CD8-positive, alpha-beta memory T cell (primary cell): Measurements from ENCODE around the gene NEB. TPM values are rescaled to one million over a fixed set of nuclear protein-coding genes. Genes with fewer than 3 reads are reported as not detected.
A peak's percentile ranks its signal among the peaks of the same experiment; 100 is the strongest.

Experiments
- CTCF ChIA-PET: fragments of 350-600 bp; sonication (Branson Sonifier 250); formaldehyde crosslinking; loops from one replicate; lab custom pipeline; 2021; ENCODE audit warnings: antibody characterized with exemption; lab: Charles Lee
- POLR2A ChIA-PET: fragments of 350-600 bp; sonication (Branson Sonifier 250); formaldehyde crosslinking; loops from one replicate; lab custom pipeline; 2021; ENCODE audit warnings: antibody characterized with exemption; lab: Charles Lee
- DNase-seq, 5 donors: peaks; one replicate each; pipeline versions ENCODE4 v3.0.0 to v3.0.0-alpha.2; 2020 to 2022; ENCODE audit warnings: mixed read lengths in 1 of 5
- H3K27ac ChIP-seq: one replicate; pipeline ENCODE4 v1.7.0; 2013; ENCODE audit warnings: low read depth, mild to moderate bottlenecking, low read length, moderate library complexity
- H3K27me3 ChIP-seq: 2 replicates; pipeline ENCODE4 v1.7.0; 2013; ENCODE audit warnings: low read length, mild to moderate bottlenecking; ENCODE audit not compliant: insufficient read depth, poor library complexity, severe bottlenecking
- H3K36me3 ChIP-seq: 2 replicates; pipeline ENCODE4 v1.7.0; 2013; ENCODE audit warnings: mild to moderate bottlenecking, low read length, moderate library complexity; ENCODE audit not compliant: insufficient read depth
- H3K4me1 ChIP-seq: 2 replicates; pipeline ENCODE4 v1.7.0; 2013; ENCODE audit warnings: mild to moderate bottlenecking, low read length, moderate library complexity; ENCODE audit not compliant: insufficient read depth
- H3K4me3 ChIP-seq: 2 replicates; pipeline ENCODE4 v1.7.0; 2013; ENCODE audit warnings: mild to moderate bottlenecking, low read length
- H3K9me3 ChIP-seq: 2 replicates; pipeline ENCODE4 v1.7.0; 2013; ENCODE audit warnings: mild to moderate bottlenecking, low read length
- H3K27ac Mint-ChIP-seq, 8 donors: one replicate each; pipeline ENCODE4 v1.8.0; 2020 to 2021; ENCODE audit warnings: mixed read lengths in 8 of 8, mild to moderate bottlenecking in 6 of 8, inconsistent platforms in 3 of 8, moderate library complexity in 3 of 8
- H3K27me3 Mint-ChIP-seq, 2 donors: one replicate each; pipeline ENCODE4 v1.8.0; 2020 to 2021; ENCODE audit warnings: mixed read lengths in 2 of 2, mild to moderate bottlenecking in 1 of 2, moderate library complexity in 1 of 2
- H3K36me3 Mint-ChIP-seq, 3 donors: one replicate each; pipeline ENCODE4 v1.8.0; 2020 to 2021; ENCODE audit warnings: mixed read lengths in 3 of 3, inconsistent platforms in 1 of 3, mild to moderate bottlenecking in 1 of 3
- H3K4me1 Mint-ChIP-seq, 3 donors: one replicate each; pipeline ENCODE4 v1.8.0; 2020 to 2021; ENCODE audit warnings: mixed read lengths in 3 of 3, inconsistent platforms in 1 of 3, mild to moderate bottlenecking in 1 of 3
- H3K4me3 Mint-ChIP-seq, 7 donors: one replicate each; pipeline ENCODE4 v1.8.0; 2020 to 2021; ENCODE audit warnings: mixed read lengths in 7 of 7, mild to moderate bottlenecking in 6 of 7, moderate library complexity in 4 of 7, inconsistent platforms in 2 of 7
- H3K9me3 Mint-ChIP-seq, 5 donors: one replicate each; pipeline ENCODE4 v1.8.0; 2020 to 2022; ENCODE audit warnings: mixed read lengths in 5 of 5, mild to moderate bottlenecking in 3 of 5, moderate library complexity in 2 of 5, inconsistent platforms in 1 of 5
- polyA plus RNA-seq: library from polyadenylated mRNA; unstranded; fragments of 300-500 nt; fragmentation: Illumina TruSeq; gene quantifications from one replicate; pipeline ENCODE4 v1.2.3, GENCODE V29; 2021
- total RNA-seq, 2 experiments: library from RNA; stranded (reverse); gene quantifications; one replicate each; pipeline ENCODE4 v1.2.3, GENCODE V29; 2021

Gene NEB
- total and polyA plus RNA-seq, 3 experiments from 2014 or later = 0.10 to 0.31 (median 0.29) TPM

DNA sequence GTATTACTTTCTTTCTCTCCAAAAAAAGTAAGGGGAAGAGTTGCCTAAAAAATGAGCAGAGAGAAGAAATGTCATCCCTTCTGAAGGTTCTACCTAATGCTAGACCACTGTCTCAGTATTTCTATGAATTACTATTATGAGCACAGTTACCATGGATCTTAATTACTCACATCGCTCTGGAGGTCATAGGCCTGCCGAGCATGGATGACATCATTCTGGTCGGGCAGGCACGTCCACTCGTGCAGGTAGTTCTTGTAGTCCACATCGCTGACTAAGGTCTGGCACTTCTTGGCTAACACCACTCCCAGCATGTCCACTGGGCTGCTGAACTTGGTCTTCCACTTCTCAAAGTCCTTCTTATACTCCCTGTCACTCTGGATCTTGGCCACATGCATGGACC lies 106.9 kb downstream of the NEB start:
- no peak overlapping the region for H3K4me3 Mint-ChIP-seq
- Histone ChIP-seq H3K36me3 (no peaks in the 10 kb centered on the region), H3K27ac (no peak overlapping the region), H3K4me1 (no peaks in the 10 kb centered on the region), H3K27me3 (no peaks in the 10 kb centered on the region), H3K4me3 (no peak overlapping the region), H3K9me3 (no peaks in the 10 kb centered on the region)
- H3K4me1 Mint-ChIP-seq = no peaks in the 10 kb centered on the region
- no peak for DNase-seq
- peak overlapping the region in 1 of 8 donors; percentile 9 for H3K27ac Mint-ChIP-seq
- no peaks in the 10 kb centered on the region for H3K9me3 Mint-ChIP-seq
- no peaks in the 10 kb centered on the region for H3K27me3 Mint-ChIP-seq
- CTCF ChIA-PET = no interaction called here
- H3K36me3 Mint-ChIP-seq = peaks cover 0 to 12% (median 2%) of the 10 kb centered on the region in 3 donors
- POLR2A ChIA-PET = no interaction called here

GRCh38 chr2:151624271-151624670 lies 110.0 kb downstream of the NEB start:
- H3K27ac Mint-ChIP-seq = no peak overlapping the region
- Histone ChIP-seq H3K27ac (no peak overlapping the region), H3K9me3 (no peaks in the 10 kb centered on the region), H3K36me3 (no peaks in the 10 kb centered on the region), H3K4me1 (no peaks in the 10 kb centered on the region), H3K27me3 (no peaks in the 10 kb centered on the region), H3K4me3 (no peak overlapping the region)
- no peaks in the 10 kb centered on the region for H3K4me1 Mint-ChIP-seq
- ChIA-PET CTCF (no interaction called here), POLR2A (no interaction called here)
- H3K4me3 Mint-ChIP-seq = no peak overlapping the region
- DNase-seq = no peak
- H3K27me3 Mint-ChIP-seq = no peaks in the 10 kb centered on the region
- H3K9me3 Mint-ChIP-seq = no peaks in the 10 kb centered on the region
- H3K36me3 Mint-ChIP-seq = peaks cover 0 to 10% (median 2%) of the 10 kb centered on the region in 3 donors

DNA sequence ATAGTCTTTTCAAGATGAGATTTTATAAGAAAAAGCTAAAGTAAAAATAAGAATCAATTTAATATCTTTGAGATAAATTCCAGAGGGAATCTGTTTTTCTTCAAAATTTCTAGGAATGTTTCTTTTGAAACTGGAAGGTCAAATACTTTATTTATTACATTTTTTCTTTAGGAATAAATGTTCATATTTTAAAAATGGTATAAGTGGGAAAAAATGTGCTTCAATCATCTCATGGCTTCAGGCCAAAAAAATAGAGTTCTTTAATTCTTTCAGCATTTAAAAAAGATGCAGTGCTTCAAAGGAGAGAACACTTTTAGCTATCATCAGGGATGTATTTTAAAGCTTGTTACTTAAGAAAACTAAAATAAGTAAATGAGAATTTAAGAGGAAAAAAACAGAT lies 110.6 kb downstream of the NEB start:
- ChIA-PET POLR2A (no interaction called here), CTCF (no interaction called here)
- H3K27ac ChIP-seq = no peak overlapping the region
- DNase-seq = no peak
- no peaks in the 10 kb centered on the region for H3K27me3 Mint-ChIP-seq
- no peaks in the 10 kb centered on the region for H3K27me3 ChIP-seq
- no peaks in the 10 kb centered on the region for H3K4me1 ChIP-seq
- peaks cover 0 to 8% (median 2%) of the 10 kb centered on the region in 3 donors for H3K36me3 Mint-ChIP-seq
- H3K4me3 ChIP-seq = no peak overlapping the region
- no peaks in the 10 kb centered on the region for H3K4me1 Mint-ChIP-seq
- H3K4me3 Mint-ChIP-seq = no peak overlapping the region
- H3K9me3 ChIP-seq = no peaks in the 10 kb centered on the region
- no peak overlapping the region for H3K27ac Mint-ChIP-seq
- no peaks in the 10 kb centered on the region for H3K9me3 Mint-ChIP-seq
- no peaks in the 10 kb centered on the region for H3K36me3 ChIP-seq

DNA sequence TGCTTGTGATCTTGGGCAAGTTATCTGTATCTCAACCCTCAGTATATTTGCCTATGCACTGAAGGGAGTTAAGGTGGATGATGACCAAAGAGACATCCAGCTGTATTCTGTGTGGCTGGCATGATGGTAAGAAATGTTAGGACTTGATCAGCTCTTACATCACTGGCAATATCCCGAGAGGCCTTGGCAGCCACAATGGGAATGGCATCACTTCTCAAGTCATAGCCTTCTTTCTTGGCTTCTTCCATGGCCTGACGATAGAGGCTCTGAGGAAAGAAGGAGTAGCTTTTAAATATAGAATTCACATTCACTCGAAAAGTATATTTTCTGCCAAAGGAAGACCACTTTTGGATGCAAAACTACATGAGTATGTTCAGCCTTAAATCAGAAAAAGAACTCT lies 113.5 kb downstream of the NEB start:
- peaks cover 0 to 4% (median 0%) of the 10 kb centered on the region in 3 donors for H3K36me3 Mint-ChIP-seq
- no peaks in the 10 kb centered on the region for H3K27me3 Mint-ChIP-seq
- no peak overlapping the region for H3K4me3 Mint-ChIP-seq
- no peaks in the 10 kb centered on the region for H3K4me1 ChIP-seq
- ChIA-PET POLR2A (no interaction called here), CTCF (no interaction called here)
- no peak for DNase-seq
- no peaks in the 10 kb centered on the region for H3K36me3 ChIP-seq
- no peak overlapping the region for H3K27ac Mint-ChIP-seq
- H3K27ac ChIP-seq = no peak overlapping the region
- H3K4me1 Mint-ChIP-seq = no peaks in the 10 kb centered on the region
- H3K27me3 ChIP-seq = no peaks in the 10 kb centered on the region
- H3K4me3 ChIP-seq = no peak overlapping the region
- no peaks in the 10 kb centered on the region for H3K9me3 Mint-ChIP-seq
- H3K9me3 ChIP-seq = no peaks in the 10 kb centered on the region

GRCh38 chr2:151619337-151619989 lies 114.8 kb downstream of the NEB start:
- no peaks in the 10 kb centered on the region for H3K27me3 ChIP-seq
- H3K36me3 ChIP-seq = no peaks in the 10 kb centered on the region
- Mint-ChIP-seq H3K9me3 (no peaks in the 10 kb centered on the region), H3K4me3 (no peak overlapping the region), H3K4me1 (peaks cover 9% of the 10 kb centered on the region in 3 donors), H3K27ac (no peak overlapping the region), H3K36me3 (peaks cover 0 to 2% (median 0%) of the 10 kb centered on the region in 3 donors), H3K27me3 (no peaks in the 10 kb centered on the region)
- ChIA-PET CTCF (no interaction called here), POLR2A (no interaction called here)
- no peak for DNase-seq
- H3K4me1 ChIP-seq = peaks cover 9% of the 10 kb centered on the region
- H3K9me3 ChIP-seq = no peaks in the 10 kb centered on the region
- no peak overlapping the region for H3K27ac ChIP-seq
- no peak overlapping the region for H3K4me3 ChIP-seq

- peaks cover 0 to 2% (median 0%) of the 10 kb centered on the region in 3 donors for H3K36me3 Mint-ChIP-seq
These were observed 117.4 kb downstream of the NEB start for GRCh38 chr2:151616760-151617339.

DNA sequence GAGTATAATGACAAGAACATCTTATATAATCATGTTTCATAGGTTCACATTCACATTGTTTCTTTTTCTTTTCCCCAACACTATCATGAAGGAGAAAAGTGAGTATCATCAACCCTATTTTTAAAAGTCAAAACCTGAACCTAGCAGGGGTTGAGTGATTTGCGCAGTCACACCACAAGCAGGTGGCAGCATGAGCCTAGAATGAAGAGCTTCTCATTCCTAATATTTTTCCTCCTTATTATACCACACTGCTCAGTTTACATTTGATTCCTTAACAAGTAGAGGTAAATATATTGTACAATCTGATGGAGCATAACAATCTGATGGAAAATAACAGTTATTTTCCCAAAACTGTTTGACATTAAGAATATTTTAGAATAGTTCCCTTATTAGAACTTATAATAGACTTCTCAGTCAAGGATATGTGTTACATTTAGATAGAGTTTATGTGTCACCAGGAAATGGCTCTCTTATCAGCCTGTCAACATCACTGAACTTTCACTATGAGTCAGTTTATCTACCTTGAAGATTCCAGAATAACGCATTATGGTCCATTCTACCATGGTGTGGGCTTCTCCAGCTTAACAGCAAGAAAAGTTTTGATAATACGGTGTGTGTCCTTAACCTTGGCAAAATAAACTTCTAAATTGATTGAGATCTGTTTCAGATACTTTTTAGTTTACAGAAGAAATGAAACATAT lies 119.5 kb downstream of the NEB start:
- no peaks in the 10 kb centered on the region for H3K27me3 Mint-ChIP-seq

More at GRCh38 chr2:151616760-151617339, 117.4 kb downstream of the NEB start:
- no peaks in the 10 kb centered on the region for H3K9me3 Mint-ChIP-seq
- H3K27me3 Mint-ChIP-seq = no peaks in the 10 kb centered on the region
- CTCF ChIA-PET = no interaction called here
- Histone ChIP-seq H3K4me3 (no peak overlapping the region), H3K36me3 (no peaks in the 10 kb centered on the region), H3K4me1 (peaks cover 9% of the 10 kb centered on the region), H3K27ac (no peak overlapping the region), H3K9me3 (no peaks in the 10 kb centered on the region), H3K27me3 (no peaks in the 10 kb centered on the region)
- POLR2A ChIA-PET = no interaction called here
- peaks cover 11 to 12% (median 12%) of the 10 kb centered on the region in 3 donors for H3K4me1 Mint-ChIP-seq
- no peak for DNase-seq
- no peak overlapping the region for H3K27ac Mint-ChIP-seq
- H3K4me3 Mint-ChIP-seq = no peak overlapping the region

DNA sequence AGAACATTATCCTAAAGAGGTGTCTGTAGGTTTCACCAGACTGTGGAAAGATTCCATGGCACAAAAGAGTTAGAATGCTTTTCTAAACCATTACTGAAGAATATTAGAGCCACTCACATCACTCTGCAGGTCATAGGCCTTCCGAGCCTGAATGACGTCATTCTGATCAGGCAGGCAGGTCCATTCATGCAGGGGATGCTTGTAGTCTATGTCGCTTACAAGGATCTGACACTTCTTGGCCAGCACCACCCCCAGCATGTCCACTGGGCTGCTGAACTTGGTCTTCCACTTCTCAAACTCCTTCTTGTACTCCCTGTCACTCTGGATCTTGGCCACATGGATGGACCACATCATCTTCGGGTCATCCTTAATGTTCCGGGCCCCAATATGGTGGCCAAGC lies 120.1 kb downstream of the NEB start:
- peaks cover 0 to 2% (median 0%) of the 10 kb centered on the region in 3 donors for H3K36me3 Mint-ChIP-seq
- POLR2A ChIA-PET = no interaction called here
- no peak overlapping the region for H3K4me3 Mint-ChIP-seq

More for the DNA sequence above, 119.5 kb downstream of the NEB start:
- peaks cover 9% of the 10 kb centered on the region for H3K4me1 ChIP-seq
- Mint-ChIP-seq H3K4me1 (peaks cover 12 to 13% (median 12%) of the 10 kb centered on the region in 3 donors), H3K27ac (peak overlapping the region in 3 of 8 donors; percentile 29 to 47 (median 45)), H3K36me3 (peaks cover 0 to 2% (median 0%) of the 10 kb centered on the region in 3 donors), H3K9me3 (no peaks in the 10 kb centered on the region), H3K4me3 (no peak overlapping the region)
- H3K27ac ChIP-seq = no peak overlapping the region
- CTCF ChIA-PET = interaction anchor here (1.1 to 1.7 kb wide), 2 partner anchors 213 to 412 kb away, joined by 3 to 4 read pairs; partner anchors contain the start of gene ARL5A
- no peaks in the 10 kb centered on the region for H3K27me3 ChIP-seq
- H3K9me3 ChIP-seq = no peaks in the 10 kb centered on the region
- DNase-seq = no peak
- POLR2A ChIA-PET = no interaction called here
- H3K36me3 ChIP-seq = no peaks in the 10 kb centered on the region
- H3K4me3 ChIP-seq = no peak overlapping the region

More for the DNA sequence above, 120.1 kb downstream of the NEB start:
- Histone ChIP-seq H3K27me3 (no peaks in the 10 kb centered on the region), H3K27ac (no peak overlapping the region), H3K9me3 (no peaks in the 10 kb centered on the region), H3K4me3 (no peak overlapping the region), H3K4me1 (peaks cover 9% of the 10 kb centered on the region), H3K36me3 (no peaks in the 10 kb centered on the region)
- no peaks in the 10 kb centered on the region for H3K27me3 Mint-ChIP-seq
- CTCF ChIA-PET = interaction anchor here (1.7 kb wide), 1 partner anchor 214 kb away, joined by 4 read pairs; the partner anchor contains the start of gene ARL5A
- peaks cover 12 to 13% (median 12%) of the 10 kb centered on the region in 3 donors for H3K4me1 Mint-ChIP-seq
- H3K27ac Mint-ChIP-seq = peak overlapping the region in 1 of 8 donors; percentile 29
- DNase-seq = no peak
- no peaks in the 10 kb centered on the region for H3K9me3 Mint-ChIP-seq
